Stimulated activated CD4-positive, alpha-beta T cell treated with anti-CD3 and anti-CD28 coated beads, Interleukin-15, amount 100 ng/mL, for 48 hours (primary cell): ENCODE data around the gene MPPE1.

Experiments
- DNase-seq, 2 donors: peaks; one replicate each; pipeline ENCODE4 v3.0.0-alpha.2; 2020; ENCODE audit warnings: low read depth in 2 of 2

Gene MPPE1

GRCh38 chr18:11884396-11885030 lies 23.6 kb downstream of the MPPE1 start:
- DNase-seq: no peak

GRCh38 chr18:11883153-11883552 lies 25.0 kb downstream of the MPPE1 start:
- DNase-seq: no peak

GRCh38 chr18:11882636-11883035 lies 25.5 kb downstream of the MPPE1 start:
- DNase-seq: no peak

- DNase-seq: no peak
Observed at GRCh38 chr18:11880586-11881304, 27.4 kb downstream of the MPPE1 start.

- DNase-seq: no peak
Observed at GRCh38 chr18:11877497-11878135, 30.5 kb downstream of the MPPE1 start.

- DNase-seq: no peak
Observed at GRCh38 chr18:11874676-11875075, 33.4 kb downstream of the MPPE1 start.

GRCh38 chr18:11873670-11874340 lies 34.3 kb downstream of the MPPE1 start:
- DNase-seq: no peak

- no peak for DNase-seq
Observed at GRCh38 chr18:11872479-11873136, 35.5 kb downstream of the MPPE1 start.

GRCh38 chr18:11871501-11871900 lies 36.6 kb downstream of the MPPE1 start:
- no peak for DNase-seq

- no peak for DNase-seq
Observed at GRCh38 chr18:11868230-11868629, 39.9 kb downstream of the MPPE1 start.

GRCh38 chr18:11866764-11867163 lies 41.4 kb downstream of the MPPE1 start:
- no peak for DNase-seq

GRCh38 chr18:11866329-11866728 lies 41.8 kb downstream of the MPPE1 start:
- DNase-seq: no peak

GRCh38 chr18:11865071-11865470 lies 43.0 kb downstream of the MPPE1 start:
- no peak for DNase-seq

GRCh38 chr18:11864471-11864870 lies 43.6 kb downstream of the MPPE1 start:
- no peak for DNase-seq

GRCh38 chr18:11862468-11863137 lies 45.5 kb downstream of the MPPE1 start:
- no peak for DNase-seq

GRCh38 chr18:11861583-11862288 lies 46.4 kb downstream of the MPPE1 start:
- DNase-seq: no peak

GRCh38 chr18:11860594-11861450 lies 47.3 kb downstream of the MPPE1 start:
- DNase-seq: no peak

- peak in 1 of 2 donors; percentile 9 for DNase-seq
Observed at GRCh38 chr18:11859903-11860407, 48.2 kb downstream of the MPPE1 start.

GRCh38 chr18:11859282-11859830 lies 48.8 kb downstream of the MPPE1 start:
- DNase-seq: no peak
